CD4-positive, alpha-beta T cell treated with Interleukin-12 subunit alpha and Interleukin-12 subunit beta, for 1 hour (primary cell): ENCODE results near the gene FIGNL2.
A peak's percentile ranks its signal among the peaks of the same experiment; 100 is the strongest.
"Not testable (repeated sequence)": the region's sequence is repeated elsewhere in the genome, so short reads cannot be mapped to it uniquely, and the experiment has no call there.

Source experiments
- DNase-seq: peaks from one replicate; pipeline ENCODE4 v3.0.0-alpha.2; 2020

Gene FIGNL2, protein sequence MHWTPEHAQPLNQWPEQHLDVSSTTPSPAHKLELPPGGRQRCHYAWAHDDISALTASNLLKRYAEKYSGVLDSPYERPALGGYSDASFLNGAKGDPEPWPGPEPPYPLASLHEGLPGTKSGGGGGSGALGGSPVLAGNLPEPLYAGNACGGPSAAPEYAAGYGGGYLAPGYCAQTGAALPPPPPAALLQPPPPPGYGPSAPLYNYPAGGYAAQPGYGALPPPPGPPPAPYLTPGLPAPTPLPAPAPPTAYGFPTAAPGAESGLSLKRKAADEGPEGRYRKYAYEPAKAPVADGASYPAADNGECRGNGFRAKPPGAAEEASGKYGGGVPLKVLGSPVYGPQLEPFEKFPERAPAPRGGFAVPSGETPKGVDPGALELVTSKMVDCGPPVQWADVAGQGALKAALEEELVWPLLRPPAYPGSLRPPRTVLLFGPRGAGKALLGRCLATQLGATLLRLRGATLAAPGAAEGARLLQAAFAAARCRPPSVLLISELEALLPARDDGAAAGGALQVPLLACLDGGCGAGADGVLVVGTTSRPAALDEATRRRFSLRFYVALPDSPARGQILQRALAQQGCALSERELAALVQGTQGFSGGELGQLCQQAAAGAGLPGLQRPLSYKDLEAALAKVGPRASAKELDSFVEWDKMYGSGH

DNA sequence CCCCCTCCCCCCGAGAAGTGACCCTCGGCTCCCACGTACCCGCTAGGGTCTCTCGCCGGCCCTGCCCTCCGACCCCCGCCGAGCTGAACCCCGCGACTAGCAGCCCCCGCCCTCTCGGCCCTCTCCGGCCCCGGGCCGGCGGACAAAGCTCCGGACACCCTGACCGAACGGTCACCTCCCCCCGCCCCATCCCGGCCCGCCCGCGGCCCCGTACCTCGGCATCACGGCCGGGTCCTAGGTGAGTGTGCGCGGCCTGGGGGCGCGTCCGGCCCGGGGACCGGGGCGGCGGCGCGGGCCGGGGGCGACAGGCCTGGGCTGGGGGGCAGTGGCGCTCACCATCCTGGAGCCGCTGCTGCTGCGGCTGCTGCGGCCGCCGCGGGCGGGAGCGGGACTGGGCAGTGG is at the start of gene FIGNL2:
Gene FIGNL2 (minus strand): TSS at position 393 of the 402 bp plus-strand sequence. CDS start 26,305 bp downstream, outside the sequence.
- DNase-seq = no peak

DNA sequence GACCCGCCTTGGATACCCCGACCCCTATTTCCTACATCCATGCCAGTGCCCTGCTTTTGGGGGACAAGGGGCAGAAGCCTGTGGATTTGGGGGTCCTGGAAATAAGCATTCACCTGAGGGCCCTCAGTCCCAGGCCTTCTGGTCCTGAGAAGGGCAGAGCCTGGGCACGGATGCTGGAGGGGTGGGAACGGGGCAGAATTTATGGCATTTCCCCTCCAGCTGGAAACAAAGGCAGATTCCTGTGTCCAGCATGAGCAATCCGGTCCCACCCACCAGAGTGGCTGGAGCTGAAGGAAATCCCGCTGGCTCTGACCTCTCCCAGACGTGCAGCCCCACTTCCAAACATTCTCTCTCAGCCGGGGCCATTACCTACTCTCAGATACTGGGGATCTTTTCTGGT is 48.7 kb upstream of the FIGNL2 start:
- no peak for DNase-seq

DNA sequence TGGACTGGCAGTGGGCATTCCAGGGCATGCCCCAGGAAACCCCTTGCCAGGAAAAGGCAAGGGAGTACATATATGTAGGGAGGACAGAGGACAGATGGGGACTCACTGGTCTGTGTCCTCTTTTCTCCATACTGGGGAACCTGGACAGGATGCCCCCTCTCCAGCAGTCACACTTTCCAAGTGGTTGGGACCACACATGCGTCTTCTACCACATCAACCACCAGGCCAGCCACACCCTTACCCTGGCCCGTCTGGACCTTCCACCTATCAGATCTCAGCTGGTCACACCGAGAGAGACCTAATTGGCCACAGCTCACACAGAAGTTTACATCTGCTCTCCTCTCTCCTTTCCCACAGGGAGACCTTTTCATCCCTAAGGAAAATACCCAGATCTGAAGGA is 47.7 kb upstream of the FIGNL2 start:
- no peak for DNase-seq

DNA sequence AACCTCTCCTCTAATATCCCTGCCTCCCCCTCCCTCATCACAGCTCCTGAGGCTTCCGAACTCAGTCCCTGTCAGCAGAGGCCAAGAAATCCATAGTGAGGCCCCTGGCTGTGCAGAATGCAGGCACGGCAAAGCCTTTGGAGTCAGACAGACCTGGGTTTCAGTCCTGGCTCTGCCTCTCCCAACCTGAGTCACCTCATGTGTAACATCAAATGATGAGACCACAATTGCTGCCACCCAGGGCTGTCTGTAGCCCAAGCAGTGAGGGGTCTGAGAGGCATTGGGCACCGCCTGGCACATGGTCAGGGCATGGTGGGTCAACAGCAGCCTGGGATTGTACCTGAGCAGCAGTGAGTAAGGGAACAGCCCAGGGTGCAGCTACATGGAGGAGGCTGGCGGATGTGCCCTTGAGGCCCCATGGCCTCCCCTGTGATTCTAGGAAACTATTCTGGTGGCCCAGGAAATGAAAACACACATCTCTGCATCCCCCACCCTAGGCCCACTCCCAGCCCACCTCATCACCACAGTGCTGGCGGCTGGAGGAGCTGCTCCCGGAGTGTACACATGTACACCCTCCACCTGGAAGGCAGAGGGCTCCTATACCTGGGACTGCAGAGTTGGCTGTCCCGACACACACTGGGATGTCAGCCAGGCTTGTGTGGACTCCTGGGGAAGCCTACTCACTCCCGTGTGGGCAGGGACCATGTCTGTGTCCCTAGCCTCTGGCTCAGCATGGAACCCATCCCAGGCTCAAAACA is 47.0 kb upstream of the FIGNL2 start:
- DNase-seq = no peak

DNA sequence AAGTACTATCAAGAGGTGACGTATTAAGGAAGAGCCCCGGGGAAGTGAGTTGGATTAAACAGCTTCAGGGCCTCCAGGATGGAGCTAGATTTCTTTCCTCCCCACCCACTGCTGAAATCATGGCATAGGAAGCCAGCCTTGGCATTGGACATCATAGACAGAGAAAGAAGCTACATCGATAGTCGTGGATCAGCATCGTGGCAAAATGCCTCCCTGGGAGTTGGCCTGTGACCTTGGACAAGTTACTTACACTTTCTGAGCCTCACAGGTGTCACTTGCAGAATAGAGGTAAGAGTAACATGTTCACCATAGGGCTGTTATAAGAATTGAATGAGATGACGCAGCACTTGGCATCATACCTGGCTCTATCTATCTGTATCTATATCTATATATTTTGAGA is 45.3 kb upstream of the FIGNL2 start:
- DNase-seq = no peak

DNA sequence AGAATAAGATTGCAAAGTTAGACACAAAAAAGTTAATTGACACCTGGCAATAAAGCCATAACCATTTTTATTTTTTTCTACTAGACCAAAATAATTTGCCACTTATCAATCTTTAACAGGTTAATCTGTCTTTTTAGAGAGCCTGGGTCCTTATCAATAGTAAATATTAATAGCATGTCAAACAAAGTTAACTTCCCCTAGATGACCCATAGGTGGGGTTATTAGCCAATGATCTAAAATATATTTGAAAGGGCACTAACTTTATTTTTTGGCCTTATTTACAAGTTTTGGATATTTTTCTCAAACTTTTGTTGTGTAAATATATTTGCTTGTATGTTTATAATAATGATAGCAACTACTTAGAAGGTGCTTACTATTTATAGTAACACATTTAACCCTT is 43.3 kb upstream of the FIGNL2 start:
- no peak for DNase-seq

DNA sequence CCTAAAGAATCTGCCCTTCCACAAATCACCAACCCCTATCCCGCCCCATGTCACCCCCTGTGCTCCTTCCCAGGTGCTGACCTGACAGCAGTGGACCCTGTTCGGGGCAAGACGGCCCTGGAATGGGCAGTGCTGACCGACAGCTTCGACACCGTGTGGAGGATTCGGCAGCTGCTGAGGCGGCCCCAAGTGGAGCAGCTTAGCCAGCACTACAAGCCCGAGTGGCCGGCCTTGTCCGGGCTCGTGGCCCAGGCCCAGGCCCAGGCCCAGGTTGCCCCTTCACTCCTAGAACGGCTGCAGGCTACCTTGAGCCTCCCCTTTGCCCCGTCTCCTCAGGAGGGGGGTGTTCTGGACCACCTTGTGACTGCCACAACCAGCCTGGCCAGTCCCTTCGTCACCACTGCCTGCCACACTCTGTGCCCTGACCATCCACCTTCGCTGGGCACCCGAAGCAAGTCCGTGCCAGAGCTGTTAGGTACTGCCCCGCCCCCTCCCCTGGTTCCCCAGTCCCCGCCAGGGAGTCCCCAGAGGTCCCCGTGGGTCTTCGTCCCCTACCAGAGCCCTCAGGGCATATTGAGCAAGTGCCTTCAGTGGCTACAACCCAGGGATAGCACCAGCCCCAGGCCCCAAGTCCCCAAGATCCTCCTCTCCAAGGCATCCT is 42.1 kb upstream of the FIGNL2 start:
- DNase-seq = no peak

DNA sequence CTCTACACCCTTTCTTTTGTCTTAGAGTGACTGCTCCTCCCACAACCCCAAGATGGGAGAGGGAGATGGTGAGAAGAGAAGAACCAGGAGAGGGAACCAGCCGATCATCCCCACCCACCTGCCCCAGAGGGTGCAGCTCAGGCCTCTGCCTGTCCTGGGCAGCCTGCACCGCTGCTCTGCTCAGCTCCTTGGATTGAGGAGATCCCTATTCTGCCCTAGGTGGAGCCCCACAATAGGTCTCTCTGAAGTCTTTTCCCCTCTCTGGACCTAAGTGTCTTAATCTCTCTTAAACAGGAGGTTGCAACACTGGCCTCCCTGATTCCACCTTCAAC is 41.6 kb upstream of the FIGNL2 start:
- DNase-seq = no peak

DNA sequence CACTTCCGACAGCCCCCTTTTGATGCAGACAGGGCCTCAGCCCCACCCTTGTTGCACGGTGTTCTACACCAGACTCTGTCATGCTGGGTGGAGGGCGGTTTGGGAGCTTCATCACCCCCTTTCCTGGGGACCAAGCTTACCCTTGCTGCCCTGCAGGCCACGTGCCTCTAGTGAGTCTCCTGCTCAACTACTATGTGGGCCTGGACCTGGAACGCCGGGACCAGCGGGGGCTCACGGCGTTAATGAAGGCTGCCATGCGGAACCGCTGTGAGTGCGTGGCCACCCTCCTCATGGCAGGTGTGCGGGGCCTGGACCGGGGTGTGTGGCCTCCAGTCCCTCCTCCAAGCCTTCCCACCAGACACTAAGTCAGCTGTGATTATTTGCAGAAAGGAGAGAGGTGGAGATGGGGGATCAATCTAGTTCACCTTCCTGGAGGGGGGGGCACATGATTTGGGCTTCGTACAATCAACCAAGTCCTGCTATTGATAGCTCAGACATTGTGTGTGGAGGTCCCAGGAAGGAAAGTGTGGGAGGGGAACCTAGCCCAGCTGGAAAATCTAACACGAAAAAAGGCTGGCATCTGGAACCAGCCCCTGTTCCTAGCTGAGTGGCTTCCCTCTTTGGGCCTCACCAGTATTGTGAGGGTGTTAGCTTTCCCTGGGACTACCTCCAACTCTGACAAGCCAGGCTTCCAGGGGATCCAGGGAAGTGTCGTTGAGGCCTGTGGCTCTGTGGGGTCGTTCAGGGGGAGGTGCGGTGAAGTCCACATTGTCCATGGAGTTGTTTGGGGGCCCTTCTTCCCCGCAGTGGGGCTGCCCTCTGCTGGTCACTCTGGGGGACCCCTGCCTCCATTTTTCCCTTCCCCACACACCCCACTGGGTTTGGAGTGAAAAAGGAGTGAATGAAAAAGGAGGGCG is 41.0 kb upstream of the FIGNL2 start:
- no peak for DNase-seq

DNA sequence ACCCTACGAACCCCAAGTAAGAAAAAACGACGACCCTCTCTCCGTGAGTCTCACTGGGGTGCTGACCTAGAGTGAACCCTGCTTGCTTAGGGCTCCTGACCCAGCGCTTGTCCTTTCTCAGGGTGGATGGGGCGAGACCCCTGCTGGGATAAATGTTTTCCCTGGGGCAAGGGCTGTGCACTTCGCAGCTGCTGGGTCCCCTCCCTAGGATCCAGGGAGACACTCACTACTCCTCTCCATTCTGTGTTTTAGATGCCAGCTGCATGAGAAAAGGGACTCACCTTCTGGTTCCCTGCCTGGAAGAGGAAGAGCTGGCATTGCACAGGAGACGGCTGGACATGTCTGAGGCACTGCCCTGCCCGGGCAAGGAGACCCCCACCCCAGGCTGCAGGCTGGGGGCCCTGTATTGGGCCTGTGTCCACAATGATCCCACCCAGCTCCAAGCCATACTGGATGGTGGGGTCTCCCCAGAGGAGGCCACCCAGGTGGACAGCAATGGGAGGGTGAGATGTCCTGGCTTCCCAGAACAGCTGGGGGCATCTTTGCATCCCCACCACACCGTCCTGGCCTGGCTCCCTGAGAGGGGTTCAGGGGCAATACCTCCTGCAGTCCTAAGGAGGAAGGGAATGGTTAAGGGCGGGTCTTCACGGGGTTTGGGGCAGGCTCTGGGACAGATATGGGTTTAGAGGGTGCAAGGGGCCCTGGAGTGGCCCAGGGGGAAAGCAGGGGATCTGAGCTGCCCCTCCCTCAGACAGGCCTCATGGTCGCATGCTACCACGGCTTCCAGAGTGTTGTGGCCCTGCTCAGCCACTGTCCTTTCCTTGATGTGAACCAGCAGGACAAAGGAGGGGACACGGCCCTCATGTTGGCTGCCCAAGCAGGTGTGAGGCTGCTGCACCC is 40.0 kb upstream of the FIGNL2 start:
- DNase-seq = no peak

DNA sequence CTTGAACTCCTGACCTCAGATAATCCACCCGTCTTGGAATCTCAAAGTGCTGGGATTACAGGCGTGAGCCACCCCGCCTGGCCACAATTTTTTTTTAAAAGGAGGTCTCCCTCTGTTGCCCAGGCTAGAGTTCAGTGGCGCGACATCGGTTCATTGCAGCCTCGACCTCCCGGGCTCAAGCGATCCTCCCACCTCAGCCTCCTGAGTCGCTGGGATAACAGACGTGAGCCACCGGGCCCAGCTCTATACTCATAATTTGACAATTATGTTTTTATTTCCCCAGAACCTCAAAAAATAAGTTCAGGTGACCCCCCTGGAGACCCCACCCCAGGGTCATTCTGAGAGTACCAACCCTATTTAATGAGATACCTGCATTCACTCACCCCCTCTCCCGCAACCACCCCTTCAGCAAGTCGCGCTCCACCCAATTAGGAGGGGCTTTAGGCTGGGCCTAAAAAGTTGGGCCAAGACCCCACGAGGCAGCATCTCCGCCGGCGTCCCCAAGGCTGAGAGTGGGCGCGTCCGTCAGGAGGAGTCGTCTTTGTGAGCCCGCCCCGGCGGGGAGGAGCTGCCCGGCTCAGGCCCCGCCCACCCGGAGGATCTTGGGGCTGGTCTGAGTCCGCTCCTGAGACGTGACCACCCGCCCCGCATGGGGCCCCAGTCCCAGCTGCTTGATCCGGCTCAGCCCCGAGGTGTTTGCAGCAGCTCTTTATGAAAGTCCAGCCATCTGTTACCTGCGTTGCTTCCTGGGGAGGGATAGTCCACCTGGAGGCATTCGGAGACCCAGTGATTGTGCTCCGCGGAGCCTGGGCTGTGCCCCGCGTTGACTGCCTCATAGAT is 39.2 kb upstream of the FIGNL2 start, which contains the start of gene ANKRD33:
Gene ANKRD33 (plus strand): TSS at position 628 of the 840 bp plus-strand sequence. CDS start 84 bp downstream, at position 712.
- DNase-seq = no peak

DNA sequence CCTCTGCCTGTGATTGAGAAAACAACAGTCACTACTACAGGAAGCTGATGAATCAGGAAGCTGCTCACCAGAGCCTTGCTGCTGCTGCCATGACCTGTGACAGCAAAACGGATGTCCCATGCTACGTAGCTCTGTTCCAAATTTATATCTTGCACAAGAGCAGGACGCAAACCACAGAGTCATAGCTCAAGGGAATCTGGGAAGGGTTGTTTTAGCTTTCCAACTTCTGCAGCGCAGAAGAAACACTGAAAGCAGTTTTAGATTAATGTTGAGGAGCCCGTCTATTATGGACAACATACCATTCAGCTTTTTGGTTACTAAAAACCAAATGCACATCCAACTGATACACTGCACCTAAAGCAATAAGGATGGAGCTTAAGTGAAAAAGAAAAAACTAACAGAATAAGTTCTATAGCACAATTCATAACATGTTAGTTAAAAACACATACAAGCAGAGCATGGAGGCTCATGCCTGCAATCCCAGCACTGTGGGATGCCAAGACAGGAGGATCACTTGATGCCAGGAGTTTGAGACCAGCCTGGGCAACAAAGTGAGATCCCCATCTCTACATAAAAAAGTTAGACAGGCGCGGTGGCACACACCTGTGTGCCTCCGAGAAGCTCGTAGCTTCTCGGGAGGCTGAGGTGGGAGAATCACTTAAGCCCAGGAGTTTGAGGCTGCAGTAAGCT is 37.6 kb upstream of the FIGNL2 start:
- DNase-seq = peak; percentile 45

DNA sequence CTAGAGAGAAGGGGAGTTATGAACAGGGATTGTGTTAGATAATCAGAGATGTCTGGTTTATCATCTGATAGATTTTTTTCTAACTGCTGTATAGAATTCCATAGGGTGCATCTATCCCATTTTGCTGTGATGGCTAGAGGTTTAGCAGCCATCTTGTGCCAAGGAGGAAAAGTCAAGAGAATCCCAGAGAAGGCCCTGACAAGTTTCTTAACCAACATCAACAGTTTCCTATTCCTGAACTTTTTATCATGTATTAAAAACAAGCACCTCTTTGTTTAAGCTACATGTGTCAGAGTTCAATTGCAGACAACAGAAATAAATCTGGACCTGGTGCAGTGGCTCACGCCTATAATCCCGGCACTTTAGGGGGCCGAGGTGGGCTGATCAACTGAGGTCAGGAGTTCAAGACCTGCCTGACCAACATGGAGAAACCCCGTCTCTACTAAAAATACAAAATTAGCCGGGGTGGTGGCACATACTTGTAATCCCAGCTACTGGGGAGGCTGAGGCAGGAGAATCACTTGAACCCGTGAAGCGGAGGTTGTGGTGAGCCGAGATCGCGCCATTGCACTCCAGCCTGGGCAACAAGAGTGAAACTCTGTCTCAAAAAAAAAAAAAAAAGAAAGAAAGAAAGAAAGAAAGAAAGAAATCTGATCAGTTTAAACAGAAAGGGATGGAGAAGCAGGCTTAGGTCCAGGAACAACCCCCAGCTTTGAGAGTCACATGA is 36.9 kb upstream of the FIGNL2 start:
- DNase-seq = not testable (repeated sequence)

DNA sequence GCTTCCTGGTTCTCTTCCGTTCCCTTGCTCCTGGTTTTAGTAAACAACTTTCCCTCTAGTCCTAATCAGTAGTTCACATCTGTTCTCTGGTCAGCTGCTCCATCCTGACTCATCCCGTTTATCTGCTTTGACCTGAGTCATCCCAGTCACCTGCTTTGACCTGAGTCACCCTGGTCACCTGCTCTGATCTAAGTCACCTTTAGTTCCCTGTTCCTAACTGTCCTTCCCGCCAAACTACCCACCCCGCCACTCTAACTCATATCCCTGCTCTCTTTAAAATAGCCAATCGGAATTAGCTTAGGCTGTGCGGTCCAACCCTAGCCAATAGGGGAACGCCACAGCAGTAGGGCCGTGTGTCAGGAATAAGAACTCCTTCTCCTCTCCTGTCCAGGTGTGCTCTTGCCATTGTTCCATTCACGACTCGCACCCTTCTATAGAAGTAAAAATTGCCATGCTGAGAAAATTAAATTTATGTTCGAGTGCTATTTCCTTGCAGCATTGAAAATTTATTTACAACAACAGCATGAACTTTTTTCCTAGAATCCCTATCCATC is 36.2 kb upstream of the FIGNL2 start:
- DNase-seq = no peak

DNA sequence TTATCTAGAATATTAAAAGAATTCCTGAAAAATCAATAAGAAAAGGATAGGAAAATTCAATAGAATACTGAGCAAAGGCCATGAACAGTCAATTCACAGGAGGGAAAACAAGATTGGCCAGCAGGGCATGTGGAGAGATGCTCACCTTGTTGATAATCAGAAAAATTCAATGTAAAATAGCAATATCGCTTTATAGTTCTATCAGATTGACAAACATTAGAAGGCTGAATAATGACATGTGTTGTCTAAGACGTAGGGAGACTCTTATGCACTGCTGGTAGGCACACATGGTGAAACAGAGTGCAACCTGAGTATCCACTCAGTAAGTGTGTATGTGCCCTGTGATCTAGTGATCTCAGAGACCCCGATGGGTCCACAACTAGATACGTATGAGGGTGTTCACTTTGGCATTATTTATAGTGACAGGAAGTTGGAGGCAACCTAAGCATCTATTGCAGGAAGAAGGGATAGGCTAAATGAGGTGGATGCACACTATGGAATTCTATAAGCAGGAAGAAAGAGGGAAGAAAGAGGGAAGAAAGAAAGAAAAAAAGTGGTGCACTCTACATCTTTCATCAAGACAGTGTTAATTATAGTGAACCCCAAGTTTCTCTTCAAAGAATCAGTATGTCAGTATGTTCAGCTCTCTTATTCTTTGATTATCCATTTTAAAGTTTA is 35.6 kb upstream of the FIGNL2 start:
- no peak for DNase-seq

DNA sequence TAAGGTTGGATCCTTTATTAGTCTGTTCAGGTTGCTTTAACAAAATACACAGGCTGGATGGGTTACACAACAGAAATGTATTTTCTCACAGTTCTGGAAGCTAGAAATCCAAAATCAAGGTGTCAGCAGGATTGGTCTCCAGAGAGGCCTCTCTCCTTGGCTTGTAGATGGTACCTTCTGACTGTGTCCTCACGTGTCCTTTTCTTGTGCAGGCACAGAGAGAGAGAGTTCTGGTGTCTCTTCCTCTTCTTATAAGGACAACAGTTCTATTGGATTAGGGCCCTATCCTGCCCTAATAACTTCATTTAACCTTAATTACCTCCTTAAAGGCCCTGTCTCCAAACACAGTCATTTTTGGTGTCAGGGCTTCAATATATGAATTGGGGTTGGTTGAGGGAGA is 34.8 kb upstream of the FIGNL2 start:
- no peak for DNase-seq

DNA sequence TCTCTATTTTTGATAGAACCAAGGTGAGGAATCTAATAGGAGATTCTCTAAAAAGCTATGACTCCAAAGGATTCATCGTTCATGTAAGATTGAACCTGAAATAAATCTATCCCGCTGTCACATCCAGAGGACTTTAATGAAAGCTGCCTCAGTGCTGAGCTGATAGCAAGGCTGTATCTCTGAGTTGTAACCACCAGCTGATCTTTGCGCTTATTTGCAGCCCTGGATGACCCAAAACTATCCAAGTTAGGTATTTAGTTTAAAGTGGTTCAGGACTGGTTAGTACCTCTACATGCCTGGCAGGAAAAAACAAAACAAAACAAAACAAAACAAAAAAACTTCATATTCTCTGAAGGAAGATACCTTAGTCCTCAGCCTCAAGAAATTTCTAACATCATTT is 30.6 kb upstream of the FIGNL2 start:
- no peak for DNase-seq

DNA sequence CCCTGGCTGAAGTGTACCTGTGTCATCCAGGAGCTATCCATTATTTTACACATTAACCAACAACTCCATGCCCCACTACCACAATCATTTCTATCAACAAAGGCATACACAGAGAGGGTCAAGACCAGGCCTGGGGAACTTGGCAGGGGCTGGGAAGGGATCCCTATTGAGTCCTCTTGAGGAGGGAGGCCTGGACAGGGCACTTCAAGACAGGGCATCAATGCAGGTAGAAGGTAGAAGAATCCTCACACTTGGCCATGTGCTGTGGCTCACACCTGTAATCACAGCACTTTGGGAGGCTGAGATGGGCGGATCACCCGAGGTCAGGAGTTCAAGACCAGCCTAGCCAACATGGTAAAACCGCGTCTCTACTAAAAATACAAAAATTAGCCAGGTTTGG is 26.0 kb upstream of the FIGNL2 start:
- DNase-seq = no peak
